HG03060 (cell line): ENCODE data around the gene TIAM2.
A peak's percentile ranks its signal among the peaks of the same experiment; 100 is the strongest.
"Not testable (repeated sequence)": the region's sequence is repeated elsewhere in the genome, so short reads cannot be mapped to it uniquely, and the experiment has no call there.

ENCODE experiments used
- ATAC-seq: cut with Tn5 transposase; IDR thresholded peaks from one replicate; pipeline ENCODE4 v1.9.1; 2021; ENCODE audit warnings: low read depth, moderate number of reproducible peaks; ENCODE audit not compliant: unreplicated experiment

Gene TIAM2

DNA sequence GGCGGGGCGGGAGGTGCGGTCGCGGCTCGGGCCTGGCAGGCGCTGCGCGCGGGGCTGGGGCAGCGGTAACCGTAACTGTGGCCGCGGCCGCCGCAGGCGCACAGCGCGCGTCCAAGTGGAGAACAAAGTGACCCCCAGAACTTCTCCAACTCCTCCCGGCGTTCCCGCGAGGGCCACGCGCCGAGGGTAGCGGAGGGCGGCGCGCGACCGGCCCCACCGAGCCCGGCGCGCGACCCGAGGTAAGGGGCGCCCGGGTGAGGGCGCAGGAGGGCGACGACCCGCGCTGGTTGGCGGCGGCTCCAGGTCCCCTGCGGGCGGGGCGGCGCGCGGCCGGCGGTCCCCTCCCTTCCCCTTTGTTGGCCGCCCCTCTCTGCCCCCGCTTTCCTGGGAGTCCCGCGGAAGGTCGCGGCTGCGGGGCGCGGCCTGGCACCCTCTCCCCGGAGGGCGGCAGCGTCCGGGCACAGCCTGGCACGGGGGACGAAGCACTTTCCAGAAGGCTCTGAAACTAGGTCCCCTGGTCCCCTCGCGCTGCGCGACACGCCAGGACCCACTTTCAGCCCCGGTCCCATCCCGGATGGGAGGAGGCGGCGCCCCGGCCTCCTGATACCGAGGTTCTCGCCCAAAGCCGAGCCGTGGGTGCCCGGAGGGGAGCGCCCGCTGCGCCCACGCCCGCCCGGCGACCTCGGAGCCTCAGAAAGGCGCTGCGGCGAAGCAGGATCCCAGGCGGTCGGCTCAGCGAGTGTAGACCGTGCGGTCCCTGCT lies at the start of gene TIAM2:
Gene TIAM2, plus strand, starts transcription at position 62 of the 762 bp plus-strand sequence. CDS start 133,909 bp downstream, outside the sequence.
- ATAC-seq: no peak

DNA sequence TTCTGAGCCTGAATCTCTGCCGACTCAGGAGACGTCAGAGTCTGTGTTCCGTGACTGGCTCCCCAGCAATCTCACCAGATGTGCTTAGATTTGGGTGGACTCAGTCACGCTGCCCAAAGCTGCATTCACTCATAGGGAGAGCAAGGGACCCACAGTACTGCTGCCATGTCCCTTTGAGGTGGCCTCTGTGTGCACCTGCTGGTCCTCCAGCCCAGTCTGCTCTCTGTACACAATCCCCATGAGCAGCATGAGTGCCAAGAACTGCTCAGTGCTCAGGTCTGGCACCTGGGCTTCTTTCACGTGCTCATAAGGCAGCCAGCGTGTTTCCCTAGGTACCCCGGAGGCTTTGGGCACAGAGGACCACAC lies 44.2 kb upstream of the TIAM2 start:
- ATAC-seq: no peak

DNA sequence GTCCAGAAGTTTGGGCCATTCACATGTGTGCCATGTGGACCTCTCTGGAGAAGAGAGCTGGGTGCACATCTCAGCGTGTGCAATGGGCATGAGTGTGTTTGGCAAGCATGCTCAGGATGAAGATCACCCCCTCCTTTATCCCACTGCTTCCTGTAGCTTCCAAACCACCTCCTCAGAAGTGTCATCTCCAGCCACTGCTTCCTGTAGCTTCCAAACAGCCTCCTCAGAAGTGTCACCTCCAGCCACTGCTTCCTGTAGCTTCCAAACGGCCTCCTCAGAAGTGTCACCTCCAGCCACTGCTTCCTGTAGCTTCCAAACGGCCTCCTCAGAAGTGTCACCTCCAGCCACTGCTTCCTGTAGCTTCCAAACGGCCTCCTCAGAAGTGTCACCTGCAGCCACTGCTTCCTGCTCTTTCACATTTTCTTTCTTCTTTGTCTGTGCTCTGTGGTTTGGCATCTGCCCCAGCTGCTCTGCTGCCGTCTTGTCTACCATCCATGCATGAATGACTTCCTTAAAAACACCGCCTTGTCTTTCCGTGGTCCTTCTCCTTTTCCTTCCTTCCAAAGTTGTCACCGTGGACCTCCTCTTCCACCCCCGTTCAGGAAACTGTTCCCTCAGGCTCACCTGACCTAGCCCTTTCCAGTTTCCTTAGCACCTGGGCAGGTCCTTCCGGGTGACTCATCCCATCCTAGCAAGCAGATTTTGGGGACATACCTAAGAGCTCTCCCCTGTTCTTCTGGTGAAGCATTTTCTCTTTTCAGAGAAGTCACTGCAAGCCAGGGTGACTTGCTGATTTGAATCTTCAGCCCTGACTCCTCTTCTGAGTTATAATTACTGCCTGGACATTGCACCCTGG lies 43.5 kb upstream of the TIAM2 start:
- ATAC-seq: peak; percentile 77

DNA sequence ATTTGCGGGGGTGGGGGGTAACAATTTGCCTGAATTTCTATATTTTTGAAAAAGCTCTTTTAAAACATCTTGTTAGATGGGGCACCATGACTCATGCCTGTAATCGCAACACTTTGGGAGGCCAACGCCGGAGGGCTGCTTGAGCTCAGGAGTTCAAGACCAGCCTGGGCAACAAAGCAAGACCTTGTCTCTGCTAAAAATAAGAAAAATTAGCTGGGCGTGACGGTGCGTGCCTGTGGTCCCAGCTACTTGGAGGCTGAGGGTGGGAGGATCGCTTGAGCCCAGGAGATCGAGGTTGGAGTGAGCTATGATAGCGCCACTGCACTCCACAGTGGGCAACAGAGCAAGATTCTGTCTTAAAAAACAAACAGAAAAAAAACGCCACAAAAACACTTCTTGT lies 41.5 kb upstream of the TIAM2 start:
- no peak for ATAC-seq

DNA sequence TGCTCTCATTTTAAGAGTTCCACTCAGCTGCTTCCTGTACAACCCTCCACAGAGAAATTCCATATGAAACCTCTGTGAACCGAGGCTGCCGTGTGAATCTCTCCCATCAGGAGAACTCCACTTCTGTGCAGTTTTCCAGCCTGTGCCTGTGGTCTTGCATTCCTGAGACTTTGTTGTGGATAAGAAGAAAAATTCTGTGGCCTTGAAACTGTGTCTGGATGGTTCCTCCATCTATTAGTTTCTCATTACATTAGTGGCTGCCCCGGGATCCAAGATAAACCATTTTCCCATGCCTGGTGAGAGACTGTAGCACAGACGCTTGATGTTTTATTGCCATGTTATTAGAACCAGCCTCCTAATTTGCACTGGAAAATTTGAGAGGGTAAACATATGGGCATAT lies 40.8 kb upstream of the TIAM2 start:
- ATAC-seq: no peak

DNA sequence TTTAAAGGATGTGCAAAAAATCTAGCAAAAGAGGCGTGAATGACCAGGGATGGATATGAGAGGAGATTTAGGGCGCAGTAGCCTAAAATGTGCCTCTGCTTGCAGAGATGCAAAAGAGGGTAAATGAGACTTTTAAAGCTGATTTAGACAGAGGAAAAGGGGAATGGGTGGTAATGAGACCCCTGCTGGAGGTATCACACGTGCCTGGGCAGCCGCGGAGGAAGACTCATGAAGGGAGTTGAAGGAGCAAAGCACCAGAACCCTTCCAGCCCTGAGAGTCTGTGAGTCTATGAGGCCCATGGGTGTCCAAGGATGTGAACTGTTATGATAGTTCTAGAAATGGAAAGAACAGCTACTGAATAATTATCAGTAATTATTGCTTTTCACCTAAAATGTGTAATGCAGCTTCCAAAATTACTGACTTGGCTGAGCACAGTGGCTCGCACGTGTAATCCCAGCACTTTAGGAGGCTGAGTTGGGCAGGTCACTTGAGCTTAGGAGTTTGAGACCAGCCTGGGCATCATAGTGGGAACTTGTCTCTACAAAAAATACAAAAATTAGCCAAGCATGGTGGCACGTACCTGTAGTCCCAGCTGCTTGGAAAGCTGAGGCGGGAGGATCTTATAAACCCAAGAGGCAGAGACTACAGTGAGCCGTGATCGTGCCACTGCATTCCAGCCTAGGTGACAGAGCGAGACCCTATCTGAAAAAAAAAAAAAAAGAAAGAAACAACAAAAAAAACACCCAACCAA lies 38.2 kb upstream of the TIAM2 start:
- no peak for ATAC-seq

DNA sequence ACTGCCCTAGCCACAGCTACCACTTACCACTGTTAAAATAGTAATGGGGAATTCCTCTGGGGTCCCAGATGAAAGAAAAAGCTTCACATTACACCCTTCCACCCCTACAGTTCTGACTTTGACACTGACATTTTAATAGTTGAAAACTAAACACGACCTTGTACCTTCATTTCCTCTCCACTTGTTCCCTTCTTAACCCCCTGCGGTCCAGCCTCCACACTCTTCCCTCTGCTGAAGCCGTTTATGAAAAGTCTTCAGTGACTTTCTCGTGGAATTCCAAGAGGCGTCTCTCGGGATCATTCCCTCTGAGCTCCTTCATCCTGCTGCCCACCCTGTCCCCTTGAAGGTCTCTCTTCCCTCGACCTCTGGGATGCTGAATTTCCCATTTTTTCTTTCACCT lies 36.6 kb upstream of the TIAM2 start:
- no peak for ATAC-seq

DNA sequence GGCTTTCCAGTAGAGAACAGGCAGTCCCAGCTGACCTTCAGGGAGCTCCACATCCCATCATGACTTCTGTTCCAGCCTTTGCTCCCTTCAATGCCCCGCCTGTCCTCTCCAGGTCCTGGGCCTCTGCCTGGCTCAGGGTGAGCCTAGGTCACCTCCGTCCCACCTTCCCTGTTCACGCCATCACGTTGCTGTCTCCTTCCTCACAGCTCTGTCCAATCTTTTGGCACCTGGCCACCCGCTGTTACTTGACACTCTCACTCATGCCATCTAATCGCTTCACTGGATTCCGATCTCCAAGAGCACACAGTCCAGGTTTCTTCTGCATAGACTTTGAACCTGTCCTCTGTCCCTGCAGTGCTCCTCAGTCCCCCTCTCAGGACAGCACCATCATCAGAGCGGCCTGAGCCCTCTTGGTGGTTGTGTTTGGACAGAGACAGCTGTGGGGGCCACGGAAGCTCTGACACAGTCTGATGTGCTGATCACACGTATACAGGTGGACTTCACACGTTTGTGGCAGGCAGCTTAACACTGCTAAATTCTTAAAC lies 34.7 kb upstream of the TIAM2 start:
- no peak for ATAC-seq

DNA sequence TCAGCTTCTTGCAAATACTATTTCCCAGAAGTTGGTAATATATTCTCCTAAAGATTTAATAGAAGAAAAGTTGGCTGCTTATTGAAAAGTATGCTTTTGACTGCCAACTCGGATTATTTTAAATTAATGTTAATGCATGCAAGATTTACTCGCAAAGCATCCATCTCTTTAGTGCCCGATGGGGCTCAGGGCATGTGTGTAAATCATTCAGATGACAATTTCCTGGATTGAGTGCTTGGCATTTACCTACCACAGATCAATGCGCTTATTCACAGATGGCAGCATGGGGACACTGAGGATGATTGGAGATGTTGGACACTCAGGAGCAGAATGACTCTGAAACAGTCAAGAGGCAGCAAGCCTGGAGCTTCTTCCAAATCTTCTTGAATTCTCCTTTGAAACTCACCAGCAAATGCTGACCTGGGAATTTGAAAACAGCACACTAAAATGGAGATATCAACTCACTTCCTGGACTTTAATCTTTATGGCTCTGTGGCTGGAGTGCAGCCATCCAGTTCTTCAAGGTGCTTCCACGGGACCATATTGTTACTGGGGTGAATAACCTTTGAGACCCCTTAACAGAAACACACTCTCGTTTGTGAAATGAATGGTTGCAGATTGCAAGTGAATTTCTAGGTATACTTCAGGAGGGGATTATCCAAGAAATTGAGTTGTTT lies 34.1 kb upstream of the TIAM2 start:
- ATAC-seq: no peak

DNA sequence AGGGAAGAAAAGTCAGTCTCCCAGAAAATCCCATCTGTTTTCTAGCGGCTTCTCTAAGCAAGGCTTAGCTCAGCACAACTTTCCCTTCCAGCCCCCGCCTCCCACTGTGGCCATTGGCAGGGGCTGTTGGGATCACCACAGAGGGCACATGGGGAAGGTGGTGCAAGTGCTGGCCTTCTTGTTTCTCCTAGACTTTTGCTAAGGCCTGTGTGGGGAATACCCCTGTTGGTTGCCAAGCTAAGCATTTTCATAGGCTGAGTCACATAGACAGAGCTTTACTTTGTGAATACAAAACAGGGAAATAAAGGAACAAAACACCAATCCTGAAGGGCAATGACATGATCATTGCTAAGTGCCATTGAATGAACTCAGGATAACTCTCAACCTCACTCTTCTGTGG lies 32.4 kb upstream of the TIAM2 start:
- ATAC-seq: no peak

DNA sequence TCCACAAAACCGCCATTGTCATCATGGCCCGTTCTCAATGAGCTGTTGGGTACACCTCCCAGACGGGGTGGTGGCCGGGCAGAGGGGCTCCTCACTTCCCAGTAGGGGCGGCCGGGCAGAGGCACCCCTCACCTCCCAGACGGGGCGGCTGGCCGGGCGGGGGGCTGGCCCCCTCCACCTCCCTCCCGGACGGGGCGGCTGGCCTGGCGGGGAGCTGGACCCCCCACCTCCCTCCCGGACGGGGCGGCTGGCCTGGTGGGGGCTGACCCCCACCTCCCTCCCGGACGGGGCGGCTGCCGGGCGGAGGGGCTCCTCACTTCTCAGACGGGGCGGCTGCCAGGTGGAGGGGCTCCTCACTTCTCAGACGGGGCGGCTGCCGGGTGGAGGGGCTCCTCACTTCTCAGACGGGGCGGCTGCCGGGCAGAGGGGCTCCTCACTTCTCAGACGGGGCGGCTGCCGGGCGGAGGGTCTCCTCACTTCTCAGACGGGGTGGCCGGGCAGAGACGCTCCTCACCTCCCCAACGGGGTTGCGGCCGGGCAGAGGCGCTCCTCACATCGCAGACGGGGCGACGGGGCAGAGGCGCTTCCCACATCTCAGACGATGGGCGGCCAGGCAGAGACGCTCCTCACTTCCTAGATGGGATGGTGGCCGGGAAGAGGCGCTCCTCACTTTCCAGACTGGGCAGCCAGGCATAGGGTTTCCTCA lies 28.9 kb upstream of the TIAM2 start:
- not testable (repeated sequence) for ATAC-seq

DNA sequence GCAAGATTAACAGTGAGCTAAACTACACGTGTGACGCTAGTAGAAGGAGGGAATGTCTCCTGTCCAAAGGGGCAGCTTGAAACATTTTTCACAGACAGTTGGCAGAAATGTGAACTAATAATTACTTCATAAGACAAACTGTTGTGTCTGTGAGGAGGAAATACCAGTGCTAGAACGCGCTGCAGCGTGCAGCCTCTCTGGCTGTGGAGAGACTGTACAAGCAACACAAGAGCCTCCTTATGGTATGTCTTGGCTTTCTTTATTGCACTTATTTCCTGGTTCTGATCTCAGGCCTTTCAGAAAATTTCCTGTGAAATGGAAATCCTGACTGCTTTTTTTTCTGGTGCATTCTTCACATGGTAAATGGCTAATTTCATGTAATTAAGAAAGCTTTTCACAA lies 25.3 kb upstream of the TIAM2 start:
- no peak for ATAC-seq

DNA sequence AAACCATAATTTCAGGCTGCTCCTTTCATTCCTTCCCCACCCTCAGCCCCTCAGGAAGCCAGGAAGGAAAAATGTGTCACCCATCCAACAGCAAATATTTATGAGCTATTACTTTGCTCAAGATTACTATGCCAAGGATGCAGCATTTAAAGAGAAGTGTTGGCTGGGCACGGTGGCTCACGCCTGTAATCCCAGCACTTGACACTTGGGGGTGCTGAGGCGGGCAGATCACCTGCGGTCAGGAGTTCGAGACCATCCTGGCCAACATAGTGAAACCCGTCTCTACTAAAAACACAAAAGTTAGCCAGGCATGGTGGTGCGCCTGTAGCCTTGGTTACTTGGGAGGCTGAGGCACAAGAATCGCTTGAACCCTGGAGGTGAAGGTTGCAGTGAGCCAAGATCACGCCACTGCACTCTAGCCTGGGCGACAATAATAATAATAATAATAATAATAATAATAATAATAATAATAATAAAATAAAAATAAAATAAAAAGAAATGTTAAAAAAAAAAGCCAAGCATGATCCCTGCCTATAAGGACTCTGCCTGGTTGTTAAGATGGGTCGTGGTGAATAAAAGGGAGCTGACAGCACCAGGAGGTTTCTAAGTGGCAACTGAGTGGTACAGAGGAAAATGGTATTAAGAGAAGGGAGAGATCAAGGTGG lies 20.5 kb upstream of the TIAM2 start:
- no peak for ATAC-seq

DNA sequence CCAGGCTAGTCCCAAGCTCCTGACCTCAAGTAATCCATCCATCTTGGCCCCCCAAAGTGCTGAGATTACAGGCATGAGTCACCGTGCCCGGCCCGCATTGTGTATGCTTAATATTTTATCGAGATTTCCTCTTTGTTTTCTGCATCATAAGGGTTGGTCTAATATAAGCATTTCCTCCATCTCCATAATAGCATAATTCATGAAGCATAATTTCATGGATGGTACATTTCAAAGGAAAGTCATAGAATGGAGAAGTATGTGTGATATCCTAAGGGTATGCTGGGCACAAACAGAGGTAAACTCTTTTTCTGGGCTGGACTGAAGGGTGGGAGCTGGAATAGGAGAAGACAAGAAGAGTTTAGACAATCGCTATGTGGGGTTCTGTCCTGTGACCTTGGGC lies 17.5 kb upstream of the TIAM2 start:
- ATAC-seq: no peak

DNA sequence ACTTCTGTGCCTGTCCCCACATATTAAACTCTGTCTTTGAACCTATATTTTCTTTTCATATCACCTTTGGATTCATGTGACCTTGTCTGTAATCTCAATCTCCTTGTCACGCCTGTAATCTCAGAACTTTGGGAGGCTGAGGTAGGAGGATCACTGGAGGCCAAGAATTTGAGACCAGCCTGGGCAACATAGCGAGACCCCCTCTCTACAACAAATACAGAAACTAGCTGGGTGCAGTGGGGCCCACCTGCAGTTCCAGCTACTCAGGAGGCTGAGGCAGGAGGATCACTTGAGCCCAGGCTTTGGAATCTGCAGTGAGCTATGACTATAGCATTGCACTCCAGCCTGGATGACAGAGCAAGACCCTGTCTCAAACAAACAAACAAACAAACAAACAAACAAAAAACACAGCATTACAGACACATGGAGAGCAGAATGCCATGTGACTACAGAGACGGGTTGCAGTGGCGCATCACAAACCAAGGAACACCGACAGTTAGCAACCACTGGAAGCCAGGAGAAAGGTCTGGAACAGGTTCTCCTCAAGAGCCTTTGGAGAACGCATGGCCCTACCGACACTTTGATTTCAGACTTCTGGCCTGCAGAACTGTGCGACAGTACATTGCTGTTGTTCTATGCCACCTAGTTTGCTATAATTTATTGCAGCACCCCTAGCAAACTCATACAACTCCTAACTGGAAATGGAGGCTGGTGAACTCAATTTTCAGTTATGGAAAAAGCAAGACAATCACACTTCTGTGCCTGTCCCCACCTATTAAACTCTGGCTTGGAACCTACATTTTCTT lies 14.6 kb upstream of the TIAM2 start:
- no peak for ATAC-seq

DNA sequence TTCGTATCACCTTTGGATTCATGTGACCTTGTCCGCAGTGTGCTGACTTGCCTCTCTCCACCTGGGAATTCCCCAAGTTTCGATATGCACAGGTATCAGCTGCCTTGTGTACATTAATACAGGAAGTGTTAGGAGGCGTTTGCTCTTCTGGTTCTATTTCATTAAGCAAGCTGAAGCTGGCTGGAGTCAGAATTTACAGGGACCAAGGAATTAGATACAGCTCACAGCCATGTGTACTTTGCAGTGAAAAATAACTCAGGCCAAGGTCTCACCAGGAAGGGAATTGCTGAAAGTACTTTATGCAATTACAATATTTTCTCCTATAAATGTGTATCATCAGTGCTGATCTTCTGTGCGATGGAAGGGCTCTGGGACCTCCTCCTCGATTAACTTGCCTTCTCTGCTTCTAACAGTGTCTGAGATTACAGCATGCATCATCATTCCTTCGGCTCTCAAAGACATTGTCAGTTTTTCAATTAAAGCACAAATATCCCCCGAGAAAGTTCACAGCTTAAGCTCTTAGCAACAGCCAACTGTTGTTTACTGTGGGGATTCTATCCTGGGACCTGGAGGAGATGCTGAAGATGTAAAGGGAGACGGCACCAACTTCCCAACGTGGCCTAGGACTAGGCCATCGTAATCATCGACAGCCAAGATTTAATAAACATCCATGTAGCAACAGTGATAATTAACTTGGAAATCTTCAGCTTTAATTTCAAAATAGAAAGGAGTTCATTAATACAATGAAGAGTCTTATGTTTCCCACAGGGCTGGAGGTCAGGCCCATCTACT lies 13.8 kb upstream of the TIAM2 start:
- no peak for ATAC-seq

DNA sequence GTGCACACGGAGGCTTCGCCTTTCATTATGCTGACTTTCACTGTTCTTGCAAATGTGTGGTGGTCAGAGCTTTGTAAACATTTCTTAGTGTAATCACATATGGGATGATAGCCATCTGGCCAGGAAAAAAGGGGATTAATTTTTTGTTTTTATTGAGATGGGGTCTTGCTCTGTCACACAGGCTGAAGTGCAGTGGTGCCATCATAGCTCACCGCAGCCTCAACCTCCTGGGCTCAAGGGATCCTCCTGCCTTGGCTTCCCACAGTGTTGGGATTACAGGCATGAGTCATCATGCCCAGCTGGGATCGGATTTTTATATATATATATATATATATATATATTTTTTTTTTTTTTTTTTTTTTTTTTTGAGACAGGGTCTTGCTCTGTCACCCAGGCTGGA lies 11.0 kb upstream of the TIAM2 start:
- no peak for ATAC-seq

DNA sequence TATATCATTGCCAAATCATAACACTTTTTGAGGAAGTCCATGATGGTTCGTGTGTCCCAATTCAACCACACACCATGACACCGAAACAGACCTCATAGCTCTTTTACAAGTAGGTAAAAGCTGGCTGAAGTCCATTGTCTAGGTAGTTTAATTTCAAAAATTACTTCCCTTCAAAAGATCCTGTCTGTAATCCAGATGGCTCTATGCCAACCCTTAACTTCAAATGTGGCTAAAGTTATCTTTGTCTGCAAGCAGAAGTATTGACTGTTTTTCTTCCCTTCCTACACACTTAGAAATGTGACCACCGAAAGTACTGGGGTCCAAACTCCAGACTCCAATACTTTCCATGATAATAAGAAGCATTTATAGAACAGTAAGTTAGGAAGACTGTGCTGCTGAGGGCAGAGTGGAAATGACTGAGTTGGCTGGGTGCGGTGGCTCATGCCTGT lies 8.3 kb upstream of the TIAM2 start:
- ATAC-seq: no peak
